Neural cell (in vitro differentiated cells): ENCODE data around the gene KCTD21. TPM values are rescaled to one million over a fixed set of nuclear protein-coding genes. Genes with fewer than 3 reads are reported as not detected.

Source experiments
- H2AFZ ChIP-seq: fragments of 200-600, 300-800 bp; sonication (generic), shearing (Covaris generic); 2 replicates; pipeline ENCODE4 v1.6.0; 2014; ENCODE audit warnings: low read depth, mild to moderate bottlenecking, antibody characterized with exemption, low read length, moderate library complexity
- H3F3A ChIP-seq: fragments of 200-600 bp; shearing (Covaris generic); 2 replicates; pipeline ENCODE4 v1.6.1; 2016; ENCODE audit warnings: mild to moderate bottlenecking, moderate library complexity, mixed read lengths, antibody characterized with exemption, low read length; ENCODE audit not compliant: insufficient read depth, poor library complexity, severe bottlenecking
- H3K27ac ChIP-seq: fragments of 200-600, 300-800 bp; sonication (generic), shearing (Covaris generic); 2 replicates; pipeline ENCODE4 v1.5.1; 2014; ENCODE audit warnings: mild to moderate bottlenecking, low read length, moderate library complexity
- H3K27me3 ChIP-seq: fragments of 300-800, 200-600 bp; sonication (generic), shearing (Covaris generic); 2 replicates; pipeline ENCODE4 v1.6.0; 2014; ENCODE audit warnings: mild to moderate bottlenecking, low read depth, low read length, moderate library complexity; ENCODE audit not compliant: insufficient read depth
- H3K36me3 ChIP-seq: fragments of 300-800, 200-600 bp; sonication (generic), shearing (Covaris generic); 2 replicates; pipeline ENCODE4 v1.5.1; 2014; ENCODE audit warnings: mild to moderate bottlenecking, antibody characterized with exemption, low read length, moderate library complexity; ENCODE audit not compliant: insufficient read depth
- H3K4me2 ChIP-seq: fragments of 300-800, 200-600 bp; sonication (generic), shearing (Covaris generic); 2 replicates; pipeline ENCODE4 v1.6.0; 2014; ENCODE audit warnings: mild to moderate bottlenecking, low read length
- H3K4me3 ChIP-seq: fragments of 300-800, 200-600 bp; sonication (generic), shearing (Covaris generic); 2 replicates; pipeline ENCODE4 v1.5.1; 2014; ENCODE audit warnings: mild to moderate bottlenecking, low read length, moderate library complexity
- H3K79me2 ChIP-seq: fragments of 200-600 bp; shearing (Covaris generic); replicated peaks from 2 replicates; pipeline ENCODE4 v1.6.0; 2014; ENCODE audit warnings: mild to moderate bottlenecking, low read length, moderate library complexity; ENCODE audit not compliant: insufficient read depth
- H3K9ac ChIP-seq: fragments of 300-800, 200-600 bp; sonication (generic), shearing (Covaris generic); 2 replicates; pipeline ENCODE4 v1.6.1; 2016; ENCODE audit warnings: mild to moderate bottlenecking, low read length, mixed read lengths
- H3K9me2 ChIP-seq: fragments of 200-600 bp; shearing (Covaris generic); 2 replicates; pipeline ENCODE4 v1.6.1; 2016; ENCODE audit warnings: mild to moderate bottlenecking, low read length, mixed read lengths; ENCODE audit not compliant: insufficient read depth
- H3K9me3 ChIP-seq: fragments of 200-600, 300-800 bp; sonication (generic), shearing (Covaris generic); 2 replicates; pipeline ENCODE4 v1.6.1; 2016; ENCODE audit warnings: mild to moderate bottlenecking, mixed run types, low read length, moderate library complexity, mixed read lengths
- H4K20me1 ChIP-seq: fragments of 200-600 bp; shearing (Covaris generic); 2 replicates; pipeline ENCODE4 v1.6.1; 2016; ENCODE audit warnings: mild to moderate bottlenecking, mixed run types; ENCODE audit not compliant: insufficient read depth
- EP300 ChIP-seq: fragments of 450-650 bp; conservative IDR thresholded peaks from 2 replicates; pipeline ENCODE4 v1.6.1; 2014; ENCODE audit warnings: antibody characterized with exemption, mild to moderate bottlenecking, moderate library complexity; ENCODE audit not compliant: poor library complexity, severe bottlenecking
- EZH2 ChIP-seq: fragments of 200-600, 300-800 bp; shearing (Covaris generic), sonication (generic); IDR thresholded peaks from 2 replicates; pipeline ENCODE4 v1.6.1; 2014; ENCODE audit warnings: antibody characterized with exemption, low read length, borderline replicate concordance, mild to moderate bottlenecking; ENCODE audit not compliant: insufficient read depth, poor library complexity, severe bottlenecking
- MXI1 ChIP-seq: fragments of 450-650 bp; conservative IDR thresholded peaks from 2 replicates; pipeline ENCODE4 v1.6.1; 2014; ENCODE audit warnings: antibody characterized with exemption, mild to moderate bottlenecking; ENCODE audit not compliant: poor library complexity, severe bottlenecking
- POLR2AphosphoS5 ChIP-seq: IDR thresholded peaks from 2 replicates; pipeline ENCODE4 v1.6.1; 2012
- RAD21 ChIP-seq: fragments of 450-650 bp; conservative IDR thresholded peaks from 2 replicates; pipeline ENCODE4 v1.6.1; 2014; ENCODE audit warnings: antibody characterized with exemption, mild to moderate bottlenecking, moderate library complexity
- SMC3 ChIP-seq: fragments of 450-650 bp; conservative IDR thresholded peaks from 2 replicates; pipeline ENCODE4 v1.6.1; 2014; ENCODE audit warnings: antibody characterized with exemption, mild to moderate bottlenecking, moderate library complexity; ENCODE audit not compliant: poor library complexity
- TAF1 ChIP-seq: IDR thresholded peaks from 2 replicates; pipeline ENCODE4 v1.6.1; 2012; ENCODE audit warnings: low read depth
- polyA plus RNA-seq: library from polyadenylated mRNA; depleted of rRNA; stranded (reverse); fragments of >200 nt; gene quantifications from 2 replicates; pipeline ENCODE4 v1.2.3, GENCODE V29; 2014
- TF ChIP-seq, protein P1 (sequence below): fragments of 450-650 bp; IDR thresholded peaks from 2 replicates; pipeline ENCODE4 v1.5.1; 2014; ENCODE audit warnings: antibody characterized with exemption, mild to moderate bottlenecking, moderate library complexity; ENCODE audit not compliant: poor library complexity, severe bottlenecking
- TF ChIP-seq, protein P2 (sequence below): IDR thresholded peaks from 2 replicates; pipeline ENCODE4 v1.6.1; 2012; ENCODE audit warnings: borderline replicate concordance

Gene KCTD21
- polyA plus RNA-seq, 1 donor from 2014 or later, result 1.4 TPM

DNA sequence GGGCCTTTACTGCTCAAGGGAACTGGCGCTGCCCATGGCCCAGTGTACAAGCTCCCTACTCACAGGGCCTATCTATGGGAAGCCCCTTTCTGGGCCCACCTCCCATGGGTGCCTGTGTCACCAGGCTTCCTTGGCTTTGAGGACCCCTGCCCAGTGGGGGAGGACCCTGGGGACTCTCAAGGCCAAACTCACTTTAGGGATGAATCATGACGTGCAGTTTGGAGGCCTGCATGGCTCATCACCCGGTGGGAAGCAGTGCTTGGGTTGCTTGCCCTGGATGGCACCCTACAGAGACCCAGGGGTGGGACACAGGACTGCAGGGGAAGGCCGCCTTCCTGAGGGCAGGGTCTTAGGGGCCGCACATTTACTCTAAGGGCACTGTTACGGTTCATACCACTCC lies 16.5 kb downstream of the KCTD21 start:
- TF ChIP-seq SMC3 (no peak), RAD21 (no peak)
- H3F3A ChIP-seq, result no peaks in the 10 kb centered on the region
- no peaks in the 10 kb centered on the region for H3K36me3 ChIP-seq
- H3K27ac ChIP-seq, result no peak overlapping the region
- no peaks in the 10 kb centered on the region for H3K79me2 ChIP-seq
- H3K9ac ChIP-seq, result no peak overlapping the region
- H2AFZ ChIP-seq, result no peak overlapping the region
- H3K4me3 ChIP-seq, result no peak overlapping the region
- no peaks in the 10 kb centered on the region for H3K9me3 ChIP-seq
- H3K4me2 ChIP-seq, result no peak overlapping the region
- H4K20me1 ChIP-seq, result no peaks in the 10 kb centered on the region
- no peaks in the 10 kb centered on the region for H3K9me2 ChIP-seq
- no peaks in the 10 kb centered on the region for H3K27me3 ChIP-seq

DNA sequence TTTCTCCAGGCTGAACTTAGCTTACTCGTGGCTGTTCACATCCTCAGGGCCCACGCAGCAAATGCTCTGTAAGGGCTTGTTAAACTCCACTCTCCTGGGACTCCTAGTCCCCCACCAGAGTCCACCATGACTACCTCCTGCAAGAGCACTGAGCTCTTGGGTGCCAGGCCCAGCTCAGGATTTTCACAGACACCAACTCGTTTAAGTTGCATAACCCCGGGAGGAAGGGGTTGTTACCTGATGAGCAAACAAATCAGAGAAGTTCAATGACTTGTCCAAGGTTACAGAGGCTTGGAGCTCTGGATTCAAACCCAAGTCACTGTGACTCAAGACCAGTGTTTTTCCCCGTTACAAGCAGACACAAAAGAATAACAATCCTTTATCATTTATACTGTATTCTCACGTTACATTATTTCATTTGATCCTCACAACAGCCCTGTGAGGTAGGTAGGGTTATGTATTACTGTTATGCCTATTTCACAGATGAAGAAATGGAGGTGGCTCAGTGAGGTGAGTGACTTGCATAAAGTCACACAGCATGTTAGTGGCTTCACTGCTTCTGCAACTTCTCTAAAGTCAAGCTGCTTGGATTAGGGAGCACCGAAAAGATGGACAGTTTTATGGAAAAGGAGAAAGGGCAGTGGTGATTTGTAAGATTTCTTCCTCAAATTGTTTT lies 17.4 kb downstream of the KCTD21 start:
- Histone ChIP-seq H3F3A (no peaks in the 10 kb centered on the region), H3K27me3 (no peaks in the 10 kb centered on the region), H3K9me3 (no peaks in the 10 kb centered on the region), H3K36me3 (no peaks in the 10 kb centered on the region), H3K79me2 (no peaks in the 10 kb centered on the region), H3K4me2 (no peak overlapping the region), H4K20me1 (no peaks in the 10 kb centered on the region), H3K4me3 (no peak overlapping the region), H3K9ac (no peak overlapping the region), H2AFZ (no peak overlapping the region), H3K9me2 (no peaks in the 10 kb centered on the region), H3K27ac (no peak overlapping the region)
- TF ChIP-seq EZH2, result no peak
- TF ChIP-seq, protein P1, sequence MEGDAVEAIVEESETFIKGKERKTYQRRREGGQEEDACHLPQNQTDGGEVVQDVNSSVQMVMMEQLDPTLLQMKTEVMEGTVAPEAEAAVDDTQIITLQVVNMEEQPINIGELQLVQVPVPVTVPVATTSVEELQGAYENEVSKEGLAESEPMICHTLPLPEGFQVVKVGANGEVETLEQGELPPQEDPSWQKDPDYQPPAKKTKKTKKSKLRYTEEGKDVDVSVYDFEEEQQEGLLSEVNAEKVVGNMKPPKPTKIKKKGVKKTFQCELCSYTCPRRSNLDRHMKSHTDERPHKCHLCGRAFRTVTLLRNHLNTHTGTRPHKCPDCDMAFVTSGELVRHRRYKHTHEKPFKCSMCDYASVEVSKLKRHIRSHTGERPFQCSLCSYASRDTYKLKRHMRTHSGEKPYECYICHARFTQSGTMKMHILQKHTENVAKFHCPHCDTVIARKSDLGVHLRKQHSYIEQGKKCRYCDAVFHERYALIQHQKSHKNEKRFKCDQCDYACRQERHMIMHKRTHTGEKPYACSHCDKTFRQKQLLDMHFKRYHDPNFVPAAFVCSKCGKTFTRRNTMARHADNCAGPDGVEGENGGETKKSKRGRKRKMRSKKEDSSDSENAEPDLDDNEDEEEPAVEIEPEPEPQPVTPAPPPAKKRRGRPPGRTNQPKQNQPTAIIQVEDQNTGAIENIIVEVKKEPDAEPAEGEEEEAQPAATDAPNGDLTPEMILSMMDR, result no peak
- no peak for TF ChIP-seq MXI1
- TF ChIP-seq SMC3, result no peak
- TF ChIP-seq, protein P2, sequence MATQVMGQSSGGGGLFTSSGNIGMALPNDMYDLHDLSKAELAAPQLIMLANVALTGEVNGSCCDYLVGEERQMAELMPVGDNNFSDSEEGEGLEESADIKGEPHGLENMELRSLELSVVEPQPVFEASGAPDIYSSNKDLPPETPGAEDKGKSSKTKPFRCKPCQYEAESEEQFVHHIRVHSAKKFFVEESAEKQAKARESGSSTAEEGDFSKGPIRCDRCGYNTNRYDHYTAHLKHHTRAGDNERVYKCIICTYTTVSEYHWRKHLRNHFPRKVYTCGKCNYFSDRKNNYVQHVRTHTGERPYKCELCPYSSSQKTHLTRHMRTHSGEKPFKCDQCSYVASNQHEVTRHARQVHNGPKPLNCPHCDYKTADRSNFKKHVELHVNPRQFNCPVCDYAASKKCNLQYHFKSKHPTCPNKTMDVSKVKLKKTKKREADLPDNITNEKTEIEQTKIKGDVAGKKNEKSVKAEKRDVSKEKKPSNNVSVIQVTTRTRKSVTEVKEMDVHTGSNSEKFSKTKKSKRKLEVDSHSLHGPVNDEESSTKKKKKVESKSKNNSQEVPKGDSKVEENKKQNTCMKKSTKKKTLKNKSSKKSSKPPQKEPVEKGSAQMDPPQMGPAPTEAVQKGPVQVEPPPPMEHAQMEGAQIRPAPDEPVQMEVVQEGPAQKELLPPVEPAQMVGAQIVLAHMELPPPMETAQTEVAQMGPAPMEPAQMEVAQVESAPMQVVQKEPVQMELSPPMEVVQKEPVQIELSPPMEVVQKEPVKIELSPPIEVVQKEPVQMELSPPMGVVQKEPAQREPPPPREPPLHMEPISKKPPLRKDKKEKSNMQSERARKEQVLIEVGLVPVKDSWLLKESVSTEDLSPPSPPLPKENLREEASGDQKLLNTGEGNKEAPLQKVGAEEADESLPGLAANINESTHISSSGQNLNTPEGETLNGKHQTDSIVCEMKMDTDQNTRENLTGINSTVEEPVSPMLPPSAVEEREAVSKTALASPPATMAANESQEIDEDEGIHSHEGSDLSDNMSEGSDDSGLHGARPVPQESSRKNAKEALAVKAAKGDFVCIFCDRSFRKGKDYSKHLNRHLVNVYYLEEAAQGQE, result no peak
- TF ChIP-seq EP300, result no peak

DNA sequence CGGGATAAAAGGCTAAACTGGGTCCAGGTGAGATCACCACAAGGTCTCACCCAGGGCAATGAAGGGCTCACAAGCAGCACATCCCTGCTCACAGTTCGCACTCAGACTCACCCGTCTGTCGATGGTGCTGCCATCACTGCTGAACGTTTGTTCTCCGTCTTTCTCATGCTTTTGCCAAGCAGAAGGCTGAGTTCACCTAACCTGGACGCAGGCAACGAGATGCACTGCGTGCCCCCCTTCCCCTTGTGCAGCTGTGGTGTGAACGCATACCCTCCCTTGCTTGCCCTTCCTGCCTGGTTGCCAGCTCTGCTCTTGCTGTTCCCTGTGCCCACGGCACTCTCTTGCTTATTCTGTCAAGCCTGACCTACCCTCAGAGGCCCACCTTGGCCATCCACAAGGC lies 18.0 kb downstream of the KCTD21 start:
- Histone ChIP-seq H3K4me2 (no peak overlapping the region), H3K36me3 (no peaks in the 10 kb centered on the region), H3K27ac (no peak overlapping the region), H2AFZ (no peak overlapping the region), H3K9me3 (no peaks in the 10 kb centered on the region), H3K27me3 (no peaks in the 10 kb centered on the region), H3K9ac (no peak overlapping the region), H4K20me1 (no peaks in the 10 kb centered on the region), H3K4me3 (no peak overlapping the region), H3F3A (no peaks in the 10 kb centered on the region), H3K79me2 (no peaks in the 10 kb centered on the region), H3K9me2 (no peaks in the 10 kb centered on the region)
- no peak for TF ChIP-seq SMC3
- TF ChIP-seq, protein P1, result no peak
- no peak for TF ChIP-seq TAF1
- no peak for TF ChIP-seq POLR2AphosphoS5
- no peak for TF ChIP-seq EP300
